ENCODE measurements around the gene SEMA3C. TPM values are rescaled to one million over a fixed set of nuclear protein-coding genes. Genes with fewer than 3 reads are reported as not detected.

Gene SEMA3C
- total and polyA plus RNA-seq, 11 donors, result 11.7 to 110 (median 67.6) TPM

DNA sequence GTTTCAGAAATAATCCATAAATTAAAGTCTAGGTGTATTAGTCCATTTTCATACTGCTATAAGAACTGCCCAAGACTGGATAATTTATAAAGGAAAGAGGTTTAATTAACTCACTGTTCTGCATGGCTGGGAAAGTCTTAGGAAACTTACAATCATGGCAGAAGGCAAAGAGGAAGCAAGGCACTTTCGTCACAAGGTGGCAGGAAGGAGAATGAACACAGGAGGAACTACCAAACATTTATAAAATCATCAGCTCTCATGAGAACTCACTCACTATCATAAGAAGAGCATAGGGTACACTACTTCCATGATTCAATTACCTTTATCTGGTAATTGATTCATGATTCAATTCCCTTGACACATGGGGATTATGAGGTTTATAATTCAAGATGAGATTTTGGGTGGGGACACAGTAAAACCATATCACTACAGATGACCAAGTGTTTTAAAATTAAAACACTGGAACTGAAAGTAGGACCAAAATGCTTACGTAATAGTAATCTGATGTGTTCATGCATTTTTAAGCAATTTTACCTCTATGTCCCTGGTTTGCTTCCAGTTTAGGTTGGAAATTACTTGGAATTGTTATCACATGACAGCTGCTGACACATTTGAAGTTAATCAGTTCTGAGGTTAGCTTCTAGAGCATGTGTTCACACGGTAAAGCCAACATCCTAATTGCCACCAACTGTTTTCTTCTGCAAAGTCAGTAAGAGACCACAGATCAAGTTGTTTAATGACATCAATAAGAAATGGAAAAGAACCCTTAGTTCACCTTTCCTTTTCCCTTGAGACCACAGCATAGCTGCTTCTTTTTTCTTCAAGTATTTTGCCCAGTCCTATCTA, 48.4 kb upstream of the SEMA3C start:
- H3K36me3 ChIP-seq, result no peaks in the 10 kb centered on the region
- TF ChIP-seq, protein P1, sequence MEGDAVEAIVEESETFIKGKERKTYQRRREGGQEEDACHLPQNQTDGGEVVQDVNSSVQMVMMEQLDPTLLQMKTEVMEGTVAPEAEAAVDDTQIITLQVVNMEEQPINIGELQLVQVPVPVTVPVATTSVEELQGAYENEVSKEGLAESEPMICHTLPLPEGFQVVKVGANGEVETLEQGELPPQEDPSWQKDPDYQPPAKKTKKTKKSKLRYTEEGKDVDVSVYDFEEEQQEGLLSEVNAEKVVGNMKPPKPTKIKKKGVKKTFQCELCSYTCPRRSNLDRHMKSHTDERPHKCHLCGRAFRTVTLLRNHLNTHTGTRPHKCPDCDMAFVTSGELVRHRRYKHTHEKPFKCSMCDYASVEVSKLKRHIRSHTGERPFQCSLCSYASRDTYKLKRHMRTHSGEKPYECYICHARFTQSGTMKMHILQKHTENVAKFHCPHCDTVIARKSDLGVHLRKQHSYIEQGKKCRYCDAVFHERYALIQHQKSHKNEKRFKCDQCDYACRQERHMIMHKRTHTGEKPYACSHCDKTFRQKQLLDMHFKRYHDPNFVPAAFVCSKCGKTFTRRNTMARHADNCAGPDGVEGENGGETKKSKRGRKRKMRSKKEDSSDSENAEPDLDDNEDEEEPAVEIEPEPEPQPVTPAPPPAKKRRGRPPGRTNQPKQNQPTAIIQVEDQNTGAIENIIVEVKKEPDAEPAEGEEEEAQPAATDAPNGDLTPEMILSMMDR (IDR thresholded peaks at IDR 0.05), result no peak
- TF ChIP-seq POLR2A (IDR thresholded peaks at IDR 0.05), result no peak
- intact Hi-C loops (cut with DNase I), result no loop called here
- DNase-seq (no peak), ATAC-seq (no peak)
- 44 to 66% (median 51%) methylated on average over 3 of the region's 3 CpGs for WGBS, 4 donors
- H3K27me3 ChIP-seq, result no peaks in the 10 kb centered on the region
- H3K4me1 ChIP-seq, result no peaks in the 10 kb centered on the region
- no peak overlapping the region for H3K27ac ChIP-seq
- H3K4me3 ChIP-seq, result no peak overlapping the region
- H3K9me3 ChIP-seq, result peaks cover 0 to 3% (median 0%) of the 10 kb centered on the region in 12 donors

DNA sequence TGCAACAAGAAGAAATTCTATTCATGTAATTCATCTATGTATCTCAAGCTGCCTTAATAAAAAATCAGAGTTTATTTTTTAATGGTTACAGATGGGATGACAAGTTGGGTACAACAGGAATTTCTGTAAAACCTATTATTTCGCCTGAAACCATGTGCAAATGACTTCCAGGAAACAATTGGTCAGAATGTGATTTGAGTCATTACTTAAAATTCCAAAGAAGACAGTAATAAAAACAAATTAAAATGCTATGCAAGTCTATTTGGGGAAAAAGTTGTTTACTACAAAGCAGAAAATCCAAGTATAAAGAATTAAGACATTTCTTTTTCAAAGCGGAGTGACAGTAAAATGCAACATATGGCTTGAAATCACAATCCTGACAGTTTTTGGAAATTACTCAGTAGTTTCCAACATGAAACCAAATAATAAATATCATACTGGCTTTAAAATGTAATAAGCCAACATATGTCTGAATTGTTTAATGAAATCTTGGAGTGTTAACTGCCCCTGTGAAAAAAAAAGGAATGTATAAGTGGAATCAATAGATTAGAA, 41.5 kb upstream of the SEMA3C start:
- Histone ChIP-seq H3K9me3 (peaks cover 0 to 3% (median 0%) of the 10 kb centered on the region in 12 donors), H3K36me3 (no peaks in the 10 kb centered on the region), H3K4me3 (no peak overlapping the region), H3K27me3 (no peaks in the 10 kb centered on the region), H3K4me1 (no peaks in the 10 kb centered on the region), H3K27ac (no peak overlapping the region)
- no peak for TF ChIP-seq POLR2A (IDR thresholded peaks at IDR 0.05)
- TF ChIP-seq, protein P1 (IDR thresholded peaks at IDR 0.05), result no peak
- 78 to 87% (median 79%) methylated on average over 2 of the region's 2 CpGs for WGBS, 4 donors
- intact Hi-C loops (cut with DNase I), result no loop called here
- no peak for DNase-seq
- no peak for ATAC-seq

DNA sequence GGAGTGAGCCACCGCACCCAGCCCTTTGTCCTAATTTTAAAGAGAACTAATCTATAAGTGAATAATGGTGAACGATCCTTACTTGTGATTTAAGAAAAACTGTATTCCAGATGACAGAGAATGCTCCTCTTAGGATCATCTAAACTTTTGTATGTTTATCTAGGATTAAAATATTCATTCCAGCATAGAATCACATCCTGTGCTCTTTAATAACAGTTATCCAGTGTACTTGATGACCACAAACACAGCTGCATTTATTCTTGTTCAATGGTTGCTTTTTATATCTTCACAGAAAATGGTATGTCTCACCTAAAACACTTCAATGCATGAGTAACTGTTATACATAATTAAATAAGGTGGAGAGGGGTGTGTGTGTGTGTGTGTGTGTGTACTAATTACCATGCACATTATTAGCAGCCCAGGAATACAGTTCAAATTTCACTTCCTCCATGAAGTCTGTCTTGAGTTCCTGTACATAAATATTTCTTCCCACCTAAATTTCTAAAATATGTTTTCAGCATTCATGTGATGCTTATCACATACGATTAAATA, 38.5 kb upstream of the SEMA3C start:
- H3K36me3 ChIP-seq, result no peaks in the 10 kb centered on the region
- 85 to 92% (median 88%) methylated on average over 3 of the region's 3 CpGs for WGBS, 4 donors
- H3K4me3 ChIP-seq, result no peak overlapping the region
- H3K27me3 ChIP-seq, result no peaks in the 10 kb centered on the region
- no peaks in the 10 kb centered on the region for H3K9me3 ChIP-seq
- no peak overlapping the region for H3K27ac ChIP-seq
- peaks cover 0 to 6% (median 0%) of the 10 kb centered on the region in 12 donors for H3K4me1 ChIP-seq
- TF ChIP-seq, protein P1 (IDR thresholded peaks at IDR 0.05), result no peak
- TF ChIP-seq POLR2A (IDR thresholded peaks at IDR 0.05), result no peak
- intact Hi-C loops (cut with DNase I), result no loop called here
- no peak for ATAC-seq
- DNase-seq, result no peak

- no peak for ATAC-seq
Observed at GRCh38 chr7:80954191-80954590, 35.3 kb upstream of the SEMA3C start.

More at GRCh38 chr7:80954191-80954590, 35.3 kb upstream of the SEMA3C start:
- Histone ChIP-seq H3K4me3 (no peak overlapping the region), H3K27me3 (no peaks in the 10 kb centered on the region), H3K4me1 (peaks cover 0 to 11% (median 0%) of the 10 kb centered on the region in 12 donors), H3K9me3 (no peaks in the 10 kb centered on the region), H3K27ac (no peak overlapping the region), H3K36me3 (no peaks in the 10 kb centered on the region)
- TF ChIP-seq POLR2A (IDR thresholded peaks at IDR 0.05), result no peak
- TF ChIP-seq, protein P1 (IDR thresholded peaks at IDR 0.05), result no peak
- DNase-seq, result no peak
- WGBS, 4 donors, result 34 to 45% (median 40%) methylated on average over 1 of the region's 1 CpG
- intact Hi-C loops (cut with DNase I), result no loop called here
